HG03521 (cell line): Measurements from ENCODE around the gene NBEAL1.
"Not testable (repeated sequence)": the region's sequence is repeated elsewhere in the genome, so short reads cannot be mapped to it uniquely, and the experiment has no call there.

Source experiments
- ATAC-seq: cut with Tn5 transposase; IDR thresholded peaks from one replicate; pipeline ENCODE4 v1.9.1; 2021; ENCODE audit warnings: mild to moderate bottlenecking, moderate library complexity; ENCODE audit not compliant: unreplicated experiment

The NBEAL1 gene

DNA sequence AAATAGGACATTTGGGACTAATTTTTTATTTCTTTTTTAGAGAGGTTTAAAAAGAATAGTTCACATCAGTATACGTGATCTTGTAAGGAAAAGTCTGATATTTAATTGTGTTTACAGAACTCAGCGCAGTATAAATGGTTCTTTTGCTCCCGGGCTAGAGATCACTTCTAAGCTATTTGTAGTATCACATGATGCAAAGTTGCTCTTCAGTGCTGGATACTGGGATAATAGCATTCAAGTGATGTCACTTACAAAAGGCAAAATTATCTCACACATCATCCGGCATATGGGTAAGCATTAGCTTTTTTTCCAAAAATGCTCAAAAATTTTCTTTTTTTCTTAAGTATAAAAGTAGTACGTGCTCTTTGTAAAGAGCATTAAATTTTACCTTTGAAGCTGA, 186.8 kb downstream of the NBEAL1 start:
- ATAC-seq: no peak

DNA sequence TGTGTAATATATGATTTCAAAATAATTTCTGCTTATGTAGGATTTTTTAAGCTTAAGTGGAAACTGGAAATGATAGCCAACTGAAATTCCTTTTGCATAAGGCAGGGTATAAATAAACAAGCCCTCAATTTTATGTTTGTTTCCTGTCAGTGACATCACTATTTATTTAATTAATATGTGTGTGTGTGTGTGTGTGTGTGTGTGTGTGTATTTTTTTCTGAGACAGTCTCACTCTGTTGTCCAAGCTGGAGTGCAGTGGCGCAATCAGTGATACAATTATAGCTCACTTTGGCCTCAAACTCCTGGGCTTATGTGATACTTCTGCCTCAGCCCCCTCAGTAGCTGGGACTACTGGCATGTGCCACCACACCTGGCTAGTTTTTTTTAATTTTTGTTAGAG, 194.9 kb downstream of the NBEAL1 start:
- no peak for ATAC-seq

DNA sequence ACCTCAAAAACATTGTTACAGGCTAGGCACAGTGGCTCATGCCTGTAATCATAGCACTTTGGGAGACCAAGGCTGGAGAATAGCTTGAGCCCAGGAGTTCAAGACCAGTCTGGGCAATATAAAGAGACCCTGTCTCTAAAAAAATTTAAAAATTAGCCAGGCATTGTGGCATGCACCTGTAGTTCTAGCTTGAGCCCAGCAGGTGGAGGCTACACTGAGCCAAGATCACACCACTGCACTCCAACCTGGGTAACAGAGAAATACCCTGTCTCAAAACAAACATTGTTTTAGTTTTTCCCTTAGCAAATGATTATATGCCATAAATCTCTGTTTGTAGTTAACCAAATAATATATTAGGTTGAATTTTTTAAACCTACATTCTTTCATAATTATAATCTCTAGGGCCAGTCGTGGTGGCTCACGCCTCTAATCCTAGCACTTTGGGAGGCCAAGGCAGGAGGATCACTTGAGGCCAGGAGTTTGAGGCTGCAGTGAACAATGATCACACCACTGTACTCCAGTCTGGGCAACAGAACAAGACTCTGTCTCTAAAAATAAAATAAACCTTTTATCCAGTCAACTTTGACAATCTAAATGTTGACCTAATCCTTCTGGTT, 210.9 kb downstream of the NBEAL1 start:
- peak; percentile 69 for ATAC-seq

DNA sequence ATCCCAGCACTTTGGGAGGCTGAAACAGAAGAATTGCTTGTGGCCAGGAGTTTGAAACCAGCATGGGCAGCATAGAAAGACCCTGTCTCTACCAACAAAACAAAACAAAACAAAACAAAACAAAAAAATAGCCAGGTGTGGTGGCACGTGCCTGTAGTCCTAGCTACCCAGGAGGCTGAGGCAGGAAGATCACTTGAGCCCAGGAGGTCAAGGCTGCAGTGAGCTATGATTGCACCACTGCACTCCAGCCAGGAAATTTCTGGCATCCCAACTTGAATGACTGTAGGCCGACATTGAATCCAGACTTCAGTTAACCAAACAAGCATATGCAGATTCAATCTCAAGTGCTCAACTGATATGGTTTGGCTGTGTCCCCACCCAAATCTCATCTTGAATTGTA, 215.0 kb downstream of the NBEAL1 start:
- ATAC-seq: not testable (repeated sequence)

DNA sequence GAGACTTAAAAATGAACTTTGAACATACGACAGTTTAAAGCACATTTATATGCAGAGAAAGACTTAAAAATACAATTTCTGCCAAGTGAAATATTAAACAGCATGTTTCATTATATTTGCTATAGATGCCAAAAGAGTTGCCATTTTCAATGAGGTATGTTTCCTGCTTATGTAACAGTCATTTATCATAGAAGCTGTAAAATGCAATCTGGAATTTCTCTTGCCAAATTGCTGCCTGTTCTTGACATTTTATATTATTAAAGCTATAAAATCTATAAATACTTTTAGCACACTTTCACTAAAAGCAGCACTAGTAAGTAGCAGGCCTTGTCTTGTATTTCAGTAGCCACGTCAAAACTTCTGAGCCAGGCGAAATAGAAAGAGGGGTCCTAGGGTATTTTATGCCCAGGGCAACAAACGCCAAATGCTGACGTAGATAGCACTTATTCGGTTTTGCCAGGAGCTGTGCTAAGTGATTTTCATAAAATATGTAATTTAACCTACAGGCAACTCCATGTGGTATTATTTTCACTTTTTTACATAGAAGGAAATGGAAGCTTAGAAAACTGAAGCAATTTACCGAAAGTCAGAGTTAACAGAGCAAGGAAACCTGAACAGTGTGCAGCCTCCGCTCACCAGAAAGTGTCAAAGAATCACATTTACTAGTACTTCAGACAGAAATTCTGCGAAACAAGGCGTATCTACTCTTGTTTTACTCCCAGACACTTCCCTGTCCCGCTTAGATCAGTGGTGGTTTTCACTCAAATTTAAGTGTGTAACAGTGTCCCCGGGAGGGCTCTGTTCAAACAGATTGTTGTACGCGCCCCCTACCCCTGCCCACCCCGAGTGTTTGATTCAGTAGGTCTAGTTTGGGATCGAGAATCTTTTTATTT, 222.9 kb downstream of the NBEAL1 start:
- ATAC-seq: no peak

DNA sequence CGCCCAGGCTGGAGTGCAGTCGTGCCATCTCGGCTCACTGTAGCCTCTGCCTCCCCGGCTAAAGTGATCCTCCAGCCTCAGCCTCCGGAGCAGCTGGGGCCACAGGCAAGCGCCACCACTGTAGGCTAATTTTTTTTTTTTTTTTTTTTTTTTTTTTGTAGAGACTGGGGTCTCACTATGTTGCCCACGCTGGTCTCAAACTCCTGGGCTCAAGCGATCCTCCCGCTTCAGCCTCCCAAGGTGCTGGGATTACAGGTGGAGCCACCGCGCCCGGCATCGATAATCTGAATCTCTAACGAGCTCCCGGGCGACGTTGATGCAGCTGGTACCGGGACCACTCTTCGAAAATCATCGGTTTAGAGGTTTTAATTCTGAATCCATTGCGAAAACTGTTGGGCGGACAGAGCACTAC, 223.6 kb downstream of the NBEAL1 start:
- ATAC-seq: no peak

DNA sequence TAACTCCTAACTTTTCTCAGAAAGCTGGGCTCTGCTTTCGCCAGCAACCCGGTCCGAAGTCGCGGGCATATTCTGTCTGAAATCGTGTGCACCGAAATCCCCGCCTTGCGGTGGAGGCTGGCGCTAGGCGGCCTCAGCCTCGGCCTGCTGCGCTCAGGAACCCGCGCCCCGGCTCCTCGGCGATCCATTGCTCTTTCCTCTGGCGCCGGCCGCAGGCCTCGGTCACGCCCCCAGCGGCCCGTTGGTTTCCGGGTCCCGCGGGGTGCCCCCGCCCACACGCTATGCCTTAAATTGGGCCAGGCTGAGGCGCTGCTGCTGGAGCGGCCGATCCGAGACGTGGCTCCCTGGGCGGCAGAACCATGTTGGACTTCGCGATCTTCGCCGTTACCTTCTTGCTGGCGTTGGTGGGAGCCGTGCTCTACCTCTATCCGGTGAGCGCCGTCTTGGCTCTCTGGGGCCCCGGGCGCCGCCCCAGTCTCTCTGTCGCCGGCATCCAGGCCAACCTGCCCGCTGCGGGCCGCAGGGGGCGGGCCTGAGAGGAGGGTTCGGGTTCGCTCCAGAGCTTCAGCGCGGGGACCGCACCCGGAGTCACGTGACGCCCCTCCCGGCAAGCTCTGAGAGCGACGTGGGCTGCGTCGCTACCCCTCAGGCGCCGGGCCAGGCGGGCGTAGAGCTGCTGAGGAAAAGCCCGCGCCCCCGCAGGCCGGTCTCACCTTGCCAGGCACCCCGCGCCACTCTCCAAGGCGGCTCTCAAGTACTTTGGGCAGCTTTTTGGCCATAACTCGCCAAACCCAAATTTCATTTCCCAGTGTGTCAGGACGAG, 224.2 kb downstream of the NBEAL1 start, which contains the start of gene CYP20A1:
TSS of gene CYP20A1 (plus strand) at position 315 of the 823 bp plus-strand sequence. CDS start at position 360, 45 bp downstream.
- peak; percentile 85 for ATAC-seq

DNA sequence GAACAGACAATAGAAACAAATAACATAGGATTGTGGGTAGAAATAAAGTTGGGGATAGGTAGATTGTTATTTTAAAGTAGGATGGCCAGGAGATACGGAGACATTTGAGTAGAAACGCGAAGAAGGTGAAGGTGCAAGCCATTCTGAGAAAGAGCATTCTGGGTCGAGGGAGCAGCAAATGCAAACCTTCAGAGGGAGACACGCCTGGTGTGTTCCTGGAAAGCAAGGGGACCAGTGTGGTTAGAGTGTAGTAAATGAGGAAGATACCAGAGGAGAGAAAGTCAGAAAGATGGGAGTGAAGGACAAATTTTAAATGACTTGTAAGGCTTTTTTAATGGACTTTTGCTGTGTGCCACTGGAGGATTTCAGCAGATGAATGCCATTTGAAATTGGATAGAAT, 225.8 kb downstream of the NBEAL1 start:
- ATAC-seq: no peak

DNA sequence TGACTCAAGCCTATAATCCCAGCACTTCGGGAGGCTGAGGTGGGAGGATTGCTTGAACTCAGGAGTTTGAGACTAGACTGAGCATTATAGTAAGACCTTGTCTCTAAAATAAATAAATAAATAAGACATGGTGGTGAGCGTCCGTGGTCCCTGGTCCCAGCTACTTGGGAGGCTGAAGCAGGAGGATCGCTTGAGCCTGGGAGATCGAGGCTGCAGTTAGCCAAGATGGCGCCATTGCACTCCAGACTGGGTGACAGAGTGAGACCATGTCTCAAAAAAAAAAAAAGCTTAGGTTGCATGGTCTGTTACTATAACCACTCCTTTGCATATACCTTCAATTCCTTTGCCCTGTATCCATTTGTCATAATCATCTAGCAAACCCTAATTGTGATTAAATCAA, 227.8 kb downstream of the NBEAL1 start:
- ATAC-seq: no peak

DNA sequence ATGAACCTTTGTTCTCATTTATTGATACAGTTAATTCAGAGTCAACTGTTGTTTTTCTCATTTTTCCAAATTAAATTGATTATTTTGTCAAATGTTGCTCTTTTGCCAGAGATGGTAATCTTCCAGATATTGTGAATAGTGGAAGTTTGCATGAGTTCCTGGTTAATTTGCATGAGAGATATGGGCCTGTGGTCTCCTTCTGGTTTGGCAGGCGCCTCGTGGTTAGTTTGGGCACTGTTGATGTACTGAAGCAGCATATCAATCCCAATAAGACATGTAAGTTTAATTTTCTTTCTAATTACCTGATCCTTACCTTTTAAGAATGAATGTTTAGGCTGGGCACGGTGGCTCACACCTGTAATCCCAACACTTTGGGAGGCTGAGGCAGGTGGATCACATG, 232.0 kb downstream of the NBEAL1 start:
- ATAC-seq: no peak

DNA sequence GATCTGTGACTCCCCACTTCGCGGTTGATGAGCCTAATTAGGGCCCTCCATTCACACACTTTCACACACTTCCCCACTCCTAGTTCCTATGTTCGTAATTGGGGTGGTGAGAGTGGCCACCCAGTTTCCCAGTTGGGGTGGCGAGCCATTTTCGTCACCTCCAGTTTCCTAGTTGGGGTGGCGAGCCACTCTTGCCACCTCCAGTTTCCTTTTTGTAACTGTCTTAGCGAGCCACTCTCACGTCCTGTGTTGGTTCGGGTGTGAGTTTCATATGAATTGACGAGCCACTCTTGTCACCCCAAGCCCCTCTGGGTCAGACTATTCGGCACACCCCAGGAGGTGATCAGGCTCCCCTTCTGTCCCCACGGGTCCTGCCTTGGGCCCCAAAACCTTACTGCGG, 238.1 kb downstream of the NBEAL1 start:
- no peak for ATAC-seq

DNA sequence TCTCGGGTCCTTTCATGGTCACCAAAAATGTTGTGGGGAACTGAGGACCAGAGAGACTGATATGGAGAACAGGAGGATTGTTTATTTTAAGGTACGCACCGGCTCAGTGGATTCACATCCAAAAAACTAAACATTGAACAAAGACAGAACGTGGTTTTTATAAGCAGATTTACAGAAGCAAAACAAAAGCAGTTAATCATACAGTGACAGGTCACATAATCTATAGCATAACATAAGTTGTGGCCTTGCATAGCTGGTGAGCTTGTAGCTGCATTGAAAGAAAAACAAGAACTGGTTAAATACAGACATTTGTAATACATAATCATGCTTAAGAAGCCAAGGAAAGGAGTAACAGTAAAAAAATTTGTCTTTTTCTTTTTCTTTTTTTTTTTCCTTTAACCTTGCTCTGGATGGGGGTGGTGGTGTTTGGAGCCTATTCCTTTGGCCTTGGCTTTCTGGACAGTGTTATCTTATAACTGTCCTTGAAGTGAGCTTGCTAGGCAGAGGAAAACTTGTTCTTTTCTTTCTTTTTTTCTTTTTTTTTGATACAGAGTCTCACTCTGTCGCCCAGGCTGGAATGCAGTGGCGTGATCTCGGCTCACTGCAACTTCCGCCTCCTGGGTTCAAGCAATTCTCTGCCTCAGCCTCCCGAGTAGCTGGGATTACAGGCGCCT, 238.9 kb downstream of the NBEAL1 start:
- ATAC-seq: not testable (repeated sequence)

DNA sequence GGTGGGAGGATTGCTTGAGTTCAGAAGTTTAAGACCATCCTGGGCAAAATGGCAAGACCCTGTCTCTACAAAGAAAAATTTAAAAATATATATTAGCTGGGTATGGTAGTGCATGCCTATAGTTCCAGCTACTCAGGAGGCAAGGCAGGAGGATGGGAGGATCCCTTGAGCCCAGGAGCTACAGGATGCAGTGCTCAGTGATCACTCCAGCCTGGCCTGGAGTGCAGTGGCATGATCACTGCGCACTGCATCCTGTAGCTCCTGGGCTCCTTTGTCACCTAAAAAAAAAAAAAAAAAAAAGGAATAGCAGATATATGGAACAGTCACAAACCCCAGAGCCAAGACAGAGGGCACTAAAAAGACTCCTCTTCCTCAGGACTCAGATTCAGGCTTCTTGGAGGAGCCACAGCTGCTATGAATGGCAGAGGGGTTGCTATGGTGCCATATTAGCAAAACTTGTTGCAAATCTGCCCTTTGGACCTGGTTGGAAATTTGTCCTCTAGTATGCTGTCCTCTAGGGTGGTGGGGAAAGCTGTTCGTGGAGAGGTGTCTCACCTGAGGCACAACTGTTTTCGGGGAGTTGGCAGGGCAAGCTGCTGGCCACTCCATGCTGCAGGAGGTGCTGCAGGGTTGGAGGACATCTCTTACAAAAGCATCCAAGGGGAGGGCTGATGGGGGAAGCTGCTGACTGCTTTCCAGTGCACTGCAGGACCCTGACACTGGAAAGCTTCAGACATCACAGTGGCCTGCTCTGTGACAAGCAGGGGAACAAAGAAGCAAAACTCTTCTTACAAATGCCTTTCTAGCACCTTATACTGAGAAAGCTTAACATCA, 246.9 kb downstream of the NBEAL1 start:
- ATAC-seq: no peak
